ENCODE data around the gene ZNF511.

- TF ChIP-seq CTCF (conservative IDR thresholded peaks at IDR 0.05; ENCODE audit: low read length): no peak
- no peak for TF ChIP-seq EZH2phosphoT487 (IDR thresholded peaks at IDR 0.05; ENCODE audit: borderline replicate concordance, low read depth, low read length)
Measured at GRCh38 chr10:133315847-133316246, 7.1 kb downstream of the ZNF511 start.

Measured in OCI-LY7 (cell line).